ENCODE results near the gene ENTPD8. TPM values are rescaled to one million over a fixed set of nuclear protein-coding genes. Genes with fewer than 3 reads are reported as not detected.
A peak's percentile ranks its signal among the peaks of the same experiment; 100 is the strongest.

ENTPD8 gene
- total RNA-seq, 2 experiments from 2014 or later: not detected

- no peaks in the 10 kb centered on the region for H3K4me1 Mint-ChIP-seq (ENCODE audit: low read depth)
- no peak overlapping the region for H3K4me3 ChIP-seq (ENCODE audit: low read length)
- no peak overlapping the region for H3K27ac Mint-ChIP-seq
- no peaks in the 10 kb centered on the region for H3K27me3 ChIP-seq (ENCODE audit: control insufficient read depth in 1 of 2, insufficient read depth in 2 of 2, low read length in 2 of 2)
- POLR2A ChIA-PET: no interaction called here
- H3K27me3 Mint-ChIP-seq: no peaks in the 10 kb centered on the region
- H3K9me3 ChIP-seq (ENCODE audit: control insufficient read depth in 1 of 2, insufficient read depth in 1 of 2, low read length in 2 of 2): no peaks in the 10 kb centered on the region
- intact Hi-C loops (cut with DNase I, micrococcal nuclease): no loop called here
- no peaks in the 10 kb centered on the region for H3K4me1 ChIP-seq (ENCODE audit: insufficient read depth, low read length)
- DNase-seq (peak in 1 of 14 experiments; percentile 32), ATAC-seq (ENCODE audit: poor library complexity) (no peak)
- H3K36me3 ChIP-seq (ENCODE audit: insufficient read depth, low read length): no peaks in the 10 kb centered on the region
- no peaks in the 10 kb centered on the region for H3K9me3 Mint-ChIP-seq
- no peak for TF ChIP-seq CTCF (IDR thresholded peaks at IDR 0.05)
- no peak overlapping the region for H3K27ac ChIP-seq (ENCODE audit: low read depth in 1 of 2, low read length in 2 of 2)
- CTCF ChIA-PET: no interaction called here
- H3K4me3 Mint-ChIP-seq: no peak overlapping the region
- no peaks in the 10 kb centered on the region for H3K36me3 Mint-ChIP-seq (ENCODE audit: low read depth)
These were observed 11.0 kb downstream of the ENTPD8 start for GRCh38 chr9:137429974-137430722.

- no peak for DNase-seq
- no peak overlapping the region for H3K27ac ChIP-seq (ENCODE audit: low read depth in 1 of 2, low read length in 2 of 2)
These were observed 11.6 kb downstream of the ENTPD8 start for GRCh38 chr9:137429546-137429890.

GRCh38 chr9:137428841-137429545 is 12.2 kb downstream of the ENTPD8 start:
- Histone ChIP-seq H3K27ac (ENCODE audit: low read depth in 1 of 2, low read length in 2 of 2) (no peak overlapping the region), H3K9me3 (ENCODE audit: control insufficient read depth in 1 of 2, insufficient read depth in 1 of 2, low read length in 2 of 2) (no peaks in the 10 kb centered on the region), H3K27me3 (ENCODE audit: control insufficient read depth in 1 of 2, insufficient read depth in 2 of 2, low read length in 2 of 2) (no peaks in the 10 kb centered on the region), H3K4me1 (ENCODE audit: insufficient read depth, low read length) (peaks cover 6% of the 10 kb centered on the region), H3K36me3 (ENCODE audit: insufficient read depth, low read length) (no peaks in the 10 kb centered on the region), H3K4me3 (ENCODE audit: low read length) (no peak overlapping the region)
- Mint-ChIP-seq H3K36me3 (ENCODE audit: low read depth) (no peaks in the 10 kb centered on the region), H3K4me1 (ENCODE audit: low read depth) (peaks cover 9% of the 10 kb centered on the region), H3K9me3 (no peaks in the 10 kb centered on the region), H3K4me3 (no peak overlapping the region), H3K27ac (no peak overlapping the region), H3K27me3 (no peaks in the 10 kb centered on the region)
- no peak for ATAC-seq (ENCODE audit: poor library complexity)
- ChIA-PET CTCF (no interaction called here), POLR2A (no interaction called here)
- TF ChIP-seq CTCF (IDR thresholded peaks at IDR 0.05): no peak
- intact Hi-C loops (cut with DNase I, micrococcal nuclease): no loop called here
- no peak for DNase-seq

More at GRCh38 chr9:137429546-137429890, 11.6 kb downstream of the ENTPD8 start:
- no peak for ATAC-seq (ENCODE audit: poor library complexity)
- H3K27me3 Mint-ChIP-seq: no peaks in the 10 kb centered on the region
- Histone ChIP-seq H3K4me3 (ENCODE audit: low read length) (no peak overlapping the region), H3K27me3 (ENCODE audit: control insufficient read depth in 1 of 2, insufficient read depth in 2 of 2, low read length in 2 of 2) (no peaks in the 10 kb centered on the region), H3K36me3 (ENCODE audit: insufficient read depth, low read length) (no peaks in the 10 kb centered on the region), H3K9me3 (ENCODE audit: control insufficient read depth in 1 of 2, insufficient read depth in 1 of 2, low read length in 2 of 2) (no peaks in the 10 kb centered on the region), H3K4me1 (ENCODE audit: insufficient read depth, low read length) (peaks cover under 1% of the 10 kb centered on the region)
- H3K9me3 Mint-ChIP-seq: no peaks in the 10 kb centered on the region
- H3K4me1 Mint-ChIP-seq (ENCODE audit: low read depth): peaks cover 6% of the 10 kb centered on the region
- H3K27ac Mint-ChIP-seq: no peak overlapping the region
- ChIA-PET POLR2A (no interaction called here), CTCF (no interaction called here)
- H3K36me3 Mint-ChIP-seq (ENCODE audit: low read depth): no peaks in the 10 kb centered on the region
- no peak for TF ChIP-seq CTCF (IDR thresholded peaks at IDR 0.05)
- no peak overlapping the region for H3K4me3 Mint-ChIP-seq
- intact Hi-C loops (cut with DNase I, micrococcal nuclease): no loop called here

Measured in CD4-positive, alpha-beta T cell (primary cell).